Fibroblast of pulmonary artery (primary cell): ENCODE measurements around the gene PRKG1.

ENCODE experiments used
- DNase-seq: peaks from one replicate; pipeline ENCODE4 v3.0.0-alpha.2; 2010; ENCODE audit warnings: low read depth
- H3K4me3 ChIP-seq: replicated peaks from 2 replicates; pipeline ENCODE4 v1.5.1; 2011; ENCODE audit warnings: low read depth, mild to moderate bottlenecking, control low read depth, low read length, moderate library complexity
- TF ChIP-seq, protein P1 (sequence below): IDR thresholded peaks from 2 replicates; pipeline ENCODE4 v1.5.1; 2011; ENCODE audit warnings: mild to moderate bottlenecking, control low read depth, low read length, inconsistent platforms; ENCODE audit errors: missing control alignments

The PRKG1 gene

DNA sequence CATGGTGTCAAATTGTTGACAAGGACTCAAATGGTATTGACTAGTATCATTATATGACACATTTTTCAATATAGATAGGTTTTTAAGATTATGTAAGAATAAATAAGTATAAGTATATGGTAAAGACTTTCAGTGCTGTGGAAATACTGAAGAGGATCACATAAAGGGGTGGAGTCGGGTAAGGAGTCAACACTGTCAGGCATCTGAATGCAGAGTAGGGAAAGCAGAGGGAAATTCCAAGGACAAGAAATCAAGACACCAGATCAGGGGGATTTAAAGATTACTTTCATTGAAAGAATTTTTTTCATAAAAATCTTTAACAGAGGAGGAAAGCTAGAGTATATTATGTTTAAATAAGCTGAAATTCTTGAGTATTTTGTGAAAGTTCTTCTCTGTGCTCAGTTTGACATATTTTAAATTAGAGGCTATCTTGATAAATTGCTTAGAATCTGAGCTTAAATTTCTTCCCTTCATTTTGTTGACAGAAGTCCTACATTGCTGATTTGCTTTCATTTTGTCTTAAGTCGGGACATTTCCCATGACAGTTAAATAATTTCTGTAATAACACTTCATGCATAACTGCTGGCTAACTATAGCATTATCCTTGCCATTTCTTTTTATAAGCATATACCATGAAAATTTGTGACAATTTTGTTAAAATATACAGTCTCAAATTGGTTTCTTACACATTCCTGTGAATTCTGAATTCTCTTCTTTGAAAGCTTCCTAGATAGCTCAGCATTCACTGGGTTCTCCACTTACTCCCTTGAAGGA is 244.3 kb downstream of the PRKG1 start:
- DNase-seq = no peak
- no peak overlapping the region for H3K4me3 ChIP-seq
- TF ChIP-seq, protein P1, sequence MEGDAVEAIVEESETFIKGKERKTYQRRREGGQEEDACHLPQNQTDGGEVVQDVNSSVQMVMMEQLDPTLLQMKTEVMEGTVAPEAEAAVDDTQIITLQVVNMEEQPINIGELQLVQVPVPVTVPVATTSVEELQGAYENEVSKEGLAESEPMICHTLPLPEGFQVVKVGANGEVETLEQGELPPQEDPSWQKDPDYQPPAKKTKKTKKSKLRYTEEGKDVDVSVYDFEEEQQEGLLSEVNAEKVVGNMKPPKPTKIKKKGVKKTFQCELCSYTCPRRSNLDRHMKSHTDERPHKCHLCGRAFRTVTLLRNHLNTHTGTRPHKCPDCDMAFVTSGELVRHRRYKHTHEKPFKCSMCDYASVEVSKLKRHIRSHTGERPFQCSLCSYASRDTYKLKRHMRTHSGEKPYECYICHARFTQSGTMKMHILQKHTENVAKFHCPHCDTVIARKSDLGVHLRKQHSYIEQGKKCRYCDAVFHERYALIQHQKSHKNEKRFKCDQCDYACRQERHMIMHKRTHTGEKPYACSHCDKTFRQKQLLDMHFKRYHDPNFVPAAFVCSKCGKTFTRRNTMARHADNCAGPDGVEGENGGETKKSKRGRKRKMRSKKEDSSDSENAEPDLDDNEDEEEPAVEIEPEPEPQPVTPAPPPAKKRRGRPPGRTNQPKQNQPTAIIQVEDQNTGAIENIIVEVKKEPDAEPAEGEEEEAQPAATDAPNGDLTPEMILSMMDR = no peak

DNA sequence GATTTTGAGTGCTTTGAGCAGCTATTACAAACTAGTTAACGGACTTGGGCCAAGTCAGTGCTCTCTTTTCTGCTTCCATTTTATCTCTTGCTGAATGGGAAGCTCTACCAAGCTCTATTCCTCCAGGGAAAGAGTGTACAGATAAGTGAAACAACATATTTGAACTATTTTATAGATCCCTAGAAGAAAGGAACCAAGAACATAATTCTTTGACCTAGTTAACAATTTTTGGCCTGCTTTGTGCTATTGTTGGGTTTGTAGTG is 244.8 kb downstream of the PRKG1 start:
- no peak overlapping the region for H3K4me3 ChIP-seq
- TF ChIP-seq, protein P1 = no peak
- no peak for DNase-seq

DNA sequence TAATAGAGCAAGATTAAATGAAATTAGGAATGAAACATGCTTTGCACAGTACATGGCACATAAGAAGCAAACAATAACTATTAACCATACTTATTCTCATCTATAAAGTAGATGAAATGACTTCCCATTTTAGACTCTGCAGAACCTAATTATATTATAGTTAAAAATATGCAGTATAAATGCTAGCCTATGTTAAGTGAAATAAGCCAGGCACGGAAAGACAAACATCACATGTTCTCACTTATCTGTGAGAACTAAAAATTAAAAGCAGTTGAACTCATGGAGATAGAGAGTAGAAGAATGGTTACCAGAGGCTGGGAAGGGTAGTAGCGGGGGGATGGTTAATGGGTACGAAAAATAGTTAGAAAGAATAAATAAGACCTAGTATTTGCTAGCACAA is 247.0 kb downstream of the PRKG1 start:
- H3K4me3 ChIP-seq = no peak overlapping the region
- TF ChIP-seq, protein P1 = no peak
- no peak for DNase-seq

DNA sequence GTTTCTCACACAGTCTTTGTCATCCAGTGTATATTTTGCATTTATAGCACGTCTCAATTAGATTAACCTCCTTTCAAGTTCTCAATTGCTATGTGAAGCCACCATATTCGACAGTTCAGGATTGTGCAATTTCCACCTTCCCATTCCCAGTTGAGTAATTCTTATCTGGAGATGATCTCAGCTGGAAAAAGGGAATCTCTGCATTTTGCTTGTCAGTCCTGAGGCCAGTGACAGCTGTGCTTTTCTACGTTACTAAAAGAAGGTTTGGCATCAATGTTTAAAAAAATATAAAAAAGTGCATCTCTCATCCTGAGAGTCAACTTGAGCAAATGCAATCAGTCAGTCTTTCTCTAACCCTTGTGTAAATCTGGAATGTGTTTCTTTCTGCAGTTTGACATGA is 247.7 kb downstream of the PRKG1 start:
- peak; percentile 46 for DNase-seq
- TF ChIP-seq, protein P1 = no peak
- H3K4me3 ChIP-seq = no peak overlapping the region

DNA sequence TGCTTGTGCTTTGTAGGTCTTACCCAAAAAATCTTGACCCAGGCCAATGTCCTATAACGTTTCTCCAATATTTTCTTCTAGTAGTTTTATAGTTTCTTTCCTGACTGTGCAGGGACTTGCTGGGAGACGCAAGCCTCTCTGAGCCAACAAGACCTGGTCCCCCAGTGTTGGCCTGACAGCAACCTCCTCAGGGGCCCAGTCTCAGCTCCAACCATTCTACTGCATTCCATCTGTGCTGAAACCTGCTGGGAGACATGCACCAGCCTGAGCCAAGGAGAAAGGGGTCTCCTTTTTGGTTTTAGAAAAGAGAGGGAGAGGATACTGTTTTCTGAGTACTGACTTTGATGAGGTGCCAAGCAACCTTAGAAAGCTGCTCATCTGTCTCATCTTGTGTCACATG is 251.4 kb downstream of the PRKG1 start:
- TF ChIP-seq, protein P1 = no peak
- H3K4me3 ChIP-seq = no peak overlapping the region
- DNase-seq = no peak

DNA sequence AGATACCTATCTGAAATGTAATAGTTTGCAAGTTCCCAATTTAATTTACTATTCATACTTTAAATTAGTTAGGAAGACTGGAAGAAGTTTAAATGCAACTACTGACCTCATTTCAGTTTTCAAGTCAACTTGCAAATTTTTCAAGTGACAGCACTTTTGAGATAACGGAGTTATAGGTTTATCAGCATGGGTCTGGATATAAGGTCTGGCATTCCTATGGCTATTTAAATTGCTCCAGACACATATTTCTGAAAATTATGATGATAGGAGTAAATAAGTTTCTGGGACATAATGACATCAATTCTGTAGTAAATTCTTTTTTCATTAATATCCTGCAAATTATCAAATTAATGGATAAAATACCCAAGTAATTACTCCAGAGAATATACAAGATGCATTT is 251.9 kb downstream of the PRKG1 start:
- TF ChIP-seq, protein P1 = no peak
- H3K4me3 ChIP-seq = no peak overlapping the region
- no peak for DNase-seq

DNA sequence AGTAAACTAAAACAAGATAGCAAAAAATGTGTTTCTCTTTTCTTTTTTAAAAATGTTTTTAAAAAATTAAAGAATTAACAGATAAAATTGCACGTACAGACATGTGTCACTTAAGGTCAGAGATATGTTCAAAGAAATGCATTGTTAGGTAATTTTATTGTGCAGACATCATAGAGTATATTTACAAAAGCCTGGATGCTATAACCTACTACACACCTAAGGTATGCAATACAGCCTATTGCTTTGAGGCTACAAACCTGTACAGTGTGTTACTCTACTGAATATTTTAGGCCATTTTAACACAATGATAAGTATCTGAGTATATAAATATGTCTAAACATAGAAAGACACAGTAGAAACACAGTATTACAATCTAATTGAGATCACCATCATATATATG is 253.1 kb downstream of the PRKG1 start:
- TF ChIP-seq, protein P1 = no peak
- no peak for DNase-seq
- H3K4me3 ChIP-seq = no peak overlapping the region
